Forelimb muscle (tissue), 1 donor: ENCODE results near the gene MSS51. TPM values are rescaled to one million over a fixed set of nuclear protein-coding genes. Genes with fewer than 3 reads are reported as not detected.

Experiments used
- DNase-seq: peaks from one replicate; pipeline ENCODE4 v3.0.0-alpha.2; 2013; ENCODE audit warnings: low read depth
- polyA plus RNA-seq: library from polyadenylated mRNA; unstranded; fragments of 120-200 nt; gene quantifications from one replicate; pipeline ENCODE4 v1.2.1, GENCODE V29; 2013; ENCODE audit not compliant: insufficient read length

MSS51 gene
- polyA plus RNA-seq, result 62.6 TPM

- DNase-seq, result no peak
These were observed at the start of gene MSS51 for GRCh38 chr10:73433538-73433867. Gene MSS51 (minus strand): TSS chr10:73433561. CDS start chr10:73428284, 5,277 bp downstream.

GRCh38 chr10:73480158-73480557 lies 46.8 kb upstream of the MSS51 start:
- no peak for DNase-seq

GRCh38 chr10:73478636-73479035 lies 45.3 kb upstream of the MSS51 start:
- DNase-seq, result no peak

- DNase-seq, result no peak
These were observed 37.9 kb upstream of the MSS51 start for GRCh38 chr10:73471226-73471625.

- DNase-seq, result no peak
These were observed 36.2 kb upstream of the MSS51 start for GRCh38 chr10:73469579-73469978.

- no peak for DNase-seq
These were observed 33.8 kb upstream of the MSS51 start for GRCh38 chr10:73467206-73467605.

GRCh38 chr10:73465978-73466726 lies 32.8 kb upstream of the MSS51 start:
- DNase-seq, result no peak

- no peak for DNase-seq
These were observed 27.5 kb upstream of the MSS51 start for GRCh38 chr10:73460897-73461296.

- no peak for DNase-seq
These were observed 26.4 kb upstream of the MSS51 start for GRCh38 chr10:73459683-73460314.

- DNase-seq, result no peak
These were observed 23.0 kb upstream of the MSS51 start for GRCh38 chr10:73456187-73456890.

GRCh38 chr10:73449113-73449512 lies 15.8 kb upstream of the MSS51 start:
- no peak for DNase-seq

- DNase-seq, result no peak
These were observed 15.0 kb upstream of the MSS51 start for GRCh38 chr10:73448384-73448783.

GRCh38 chr10:73446926-73447325 lies 13.6 kb upstream of the MSS51 start:
- no peak for DNase-seq

GRCh38 chr10:73444457-73444856 lies 11.1 kb upstream of the MSS51 start:
- DNase-seq, result no peak

- DNase-seq, result no peak
These were observed 6.4 kb upstream of the MSS51 start for GRCh38 chr10:73439605-73440312.

- DNase-seq, result no peak
These were observed 5.7 kb upstream of the MSS51 start for GRCh38 chr10:73439055-73439454.

- no peak for DNase-seq
These were observed 469 bp downstream of the MSS51 start for GRCh38 chr10:73432646-73433537.

GRCh38 chr10:73426318-73426717 lies 7.0 kb downstream of the MSS51 start:
- no peak for DNase-seq

GRCh38 chr10:73424478-73424877 lies 8.9 kb downstream of the MSS51 start:
- DNase-seq, result no peak

GRCh38 chr10:73423309-73423708 lies 10.1 kb downstream of the MSS51 start:
- DNase-seq, result no peak

- DNase-seq, result no peak
These were observed 16.8 kb downstream of the MSS51 start for GRCh38 chr10:73416571-73416970.
